IMR-90 (cell line): ENCODE results near the gene CBLIF. TPM values are rescaled to one million over a fixed set of nuclear protein-coding genes. Genes with fewer than 3 reads are reported as not detected.

Source experiments
- ATAC-seq: fragments of 200-7000 bp; cut with Tn5 transposase; 2 replicates; pipeline ENCODE4 v1.9.1; 2020; ENCODE audit warnings: low read depth, mild to moderate bottlenecking, moderate library complexity
- BruUV-seq: library from RNA; stranded (reverse); fragments of 400-500 nt; replicated peaks from 2 replicates; lab custom pipeline; 2021; lab: Mats Ljungman, UMichigan
- CTCF ChIA-PET: fragments of 300-600 bp; formaldehyde crosslinking; extraction: SDS; loops from one replicate; lab custom pipeline; 2021; ENCODE audit warnings: antibody characterized with exemption; lab: Yijun Ruan, JAX
- POLR2A ChIA-PET: fragments of 300-600 bp; sonication (Branson Sonifier 250); formaldehyde crosslinking; loops from one replicate; lab custom pipeline; 2022; ENCODE audit warnings: antibody characterized with exemption; ENCODE audit not compliant: unreplicated experiment; lab: Charles Lee
- DNase-seq: peaks from one replicate; pipeline ENCODE4 v3.0.0; 2013
- H2AFZ ChIP-seq: replicated peaks from 2 replicates; pipeline ENCODE3; 2013; ENCODE audit warnings: low read length, mild to moderate bottlenecking; ENCODE audit not compliant: poor library complexity
- H2AK5ac ChIP-seq: 2 replicates; pipeline ENCODE4 v1.6.1; 2013; ENCODE audit warnings: low read depth, low read length, inconsistent platforms
- H2AK9ac ChIP-seq: replicated peaks from 2 replicates; pipeline ENCODE3; 2013; ENCODE audit warnings: mild to moderate bottlenecking, low read depth, low read length, moderate library complexity; ENCODE audit not compliant: poor library complexity
- H2BK120ac ChIP-seq: 2 replicates; pipeline ENCODE4 v1.6.1; 2013; ENCODE audit warnings: low read depth, low read length, inconsistent platforms
- H2BK15ac ChIP-seq: 3 replicates; pipeline ENCODE4 v1.6.1; 2013; ENCODE audit warnings: low read depth, low read length, inconsistent platforms
- H2BK20ac ChIP-seq: 2 replicates; pipeline ENCODE4 v1.6.1; 2013; ENCODE audit warnings: low read depth, mild to moderate bottlenecking, inconsistent platforms, low read length, moderate library complexity
- H2BK5ac ChIP-seq: 2 replicates; pipeline ENCODE4 v1.6.1; 2013; ENCODE audit warnings: mild to moderate bottlenecking, low read depth, low read length, inconsistent platforms; ENCODE audit not compliant: poor library complexity, severe bottlenecking
- H3K14ac ChIP-seq: replicated peaks from 2 replicates; pipeline ENCODE4 v1.6.1; 2013; ENCODE audit warnings: low read depth, low read length, inconsistent platforms
- H3K18ac ChIP-seq: 2 replicates; pipeline ENCODE4 v1.6.1; 2013; ENCODE audit warnings: low read depth, low read length, control low read depth
- H3K23ac ChIP-seq: 2 replicates; pipeline ENCODE4 v1.6.1; 2013; ENCODE audit warnings: low read depth, low read length, inconsistent platforms
- H3K27ac ChIP-seq: 2 replicates; pipeline ENCODE4 v1.5.1; 2013; ENCODE audit warnings: mild to moderate bottlenecking, control low read depth, low read length; ENCODE audit not compliant: insufficient read depth
- H3K27me3 ChIP-seq: 2 replicates; pipeline ENCODE4 v1.6.1; 2013; ENCODE audit warnings: low read length; ENCODE audit not compliant: control insufficient read depth, insufficient read depth
- H3K36me3 ChIP-seq: 2 replicates; pipeline ENCODE4 v1.6.1; 2013; ENCODE audit warnings: low read length, mixed read lengths; ENCODE audit not compliant: control insufficient read depth, insufficient read depth
- H3K4ac ChIP-seq: 2 replicates; pipeline ENCODE4 v1.6.1; 2013; ENCODE audit warnings: low read depth, low read length, inconsistent platforms
- H3K4me1 ChIP-seq: 2 replicates; pipeline ENCODE4 v1.6.1; 2013; ENCODE audit warnings: low read length, mixed read lengths; ENCODE audit not compliant: control insufficient read depth, insufficient read depth
- H3K4me2 ChIP-seq: 2 replicates; pipeline ENCODE4 v1.6.1; 2013; ENCODE audit warnings: low read depth, mild to moderate bottlenecking, control low read depth, low read length, moderate library complexity
- H3K4me3 ChIP-seq: 2 replicates; pipeline ENCODE4 v1.5.1; 2013; ENCODE audit warnings: low read depth, mild to moderate bottlenecking, control low read depth, low read length, moderate library complexity; ENCODE audit not compliant: insufficient read depth
- H3K56ac ChIP-seq: 2 replicates; pipeline ENCODE4 v1.6.1; 2013; ENCODE audit warnings: low read length, inconsistent platforms; ENCODE audit not compliant: insufficient read depth; ENCODE audit errors: extremely low read depth
- H3K79me1 ChIP-seq, 2 experiments: 2 replicates each; pipeline ENCODE4 v1.6.1; 2013; ENCODE audit warnings: low read length in 2 of 2, inconsistent platforms in 1 of 2, low read depth in 1 of 2
- H3K9ac ChIP-seq: 2 replicates; pipeline ENCODE4 v1.6.1; 2013; ENCODE audit warnings: low read depth, low read length, control low read depth
- H3K9me1 ChIP-seq: 2 replicates; pipeline ENCODE4 v1.6.1; 2013; ENCODE audit warnings: low read length, inconsistent platforms; ENCODE audit not compliant: insufficient read depth
- H3K9me3 ChIP-seq: 2 replicates; pipeline ENCODE4 v1.6.1; 2013; ENCODE audit warnings: low read length; ENCODE audit not compliant: control insufficient read depth, insufficient read depth
- H4K20me1 ChIP-seq: 2 replicates; pipeline ENCODE4 v1.6.1; 2013; ENCODE audit warnings: low read length, inconsistent platforms; ENCODE audit not compliant: insufficient read depth
- H4K5ac ChIP-seq: 2 replicates; pipeline ENCODE4 v1.6.1; 2013; ENCODE audit warnings: mild to moderate bottlenecking, low read depth, low read length, control low read depth
- H4K8ac ChIP-seq, 2 experiments: 2 replicates each; pipeline ENCODE4 v1.6.1; 2013; ENCODE audit warnings: low read depth in 2 of 2, low read length in 2 of 2, control low read depth in 1 of 2, inconsistent platforms in 1 of 2
- H4K91ac ChIP-seq: 2 replicates; pipeline ENCODE4 v1.6.1; 2013; ENCODE audit warnings: low read depth, low read length, inconsistent platforms; ENCODE audit not compliant: insufficient read depth
- CEBPB ChIP-seq: IDR thresholded peaks from 2 replicates; pipeline ENCODE4 v1.6.1; 2012; ENCODE audit warnings: low read depth, low read length, improper control_type of control experiment
- CHD1 ChIP-seq: IDR thresholded peaks from 2 replicates; pipeline ENCODE4 v1.6.1; 2012; ENCODE audit warnings: low read depth, low read length, improper control_type of control experiment
- CTCF ChIP-seq: conservative IDR thresholded peaks from 2 replicates; pipeline ENCODE4 v1.5.1; 2012; ENCODE audit warnings: mild to moderate bottlenecking, low read depth, low read length, improper control_type of control experiment
- ELK1 ChIP-seq: fragments of 150-350 bp; IDR thresholded peaks from 2 replicates; pipeline ENCODE4 v1.6.1; 2016; ENCODE audit warnings: low read depth, mild to moderate bottlenecking, low read length, moderate library complexity, borderline replicate concordance
- MAZ ChIP-seq: IDR thresholded peaks from 2 replicates; pipeline ENCODE4 v1.6.1; 2012; ENCODE audit warnings: low read depth, mild to moderate bottlenecking, low read length, improper control_type of control experiment, moderate library complexity, borderline replicate concordance
- NFE2L2 ChIP-seq: fragments of 150-350 bp; IDR thresholded peaks from 2 replicates; pipeline ENCODE4 v1.6.1; 2016; ENCODE audit warnings: low read depth, mild to moderate bottlenecking, low read length
- RFX5 ChIP-seq: IDR thresholded peaks from 2 replicates; pipeline ENCODE4 v1.8.0; 2012; ENCODE audit warnings: low read depth, mild to moderate bottlenecking, low read length, moderate library complexity
- SMC3 ChIP-seq: fragments of 150-350 bp; IDR thresholded peaks from 2 replicates; pipeline ENCODE4 v1.6.1; 2016; ENCODE audit warnings: low read depth, mild to moderate bottlenecking, antibody characterized with exemption, low read length, moderate library complexity
- USF2 ChIP-seq: fragments of 150-350 bp; IDR thresholded peaks from 2 replicates; pipeline ENCODE4 v1.6.1; 2017; ENCODE audit warnings: mild to moderate bottlenecking, antibody characterized with exemption, low read length, low read depth
- WGBS, 2 experiments: methylation state at CpG; one replicate each; pipeline versions ENCODE4 v1.1.5 to v1.1.7; 2013; ENCODE audit warnings: missing lambda C conversion rate in 2 of 2; ENCODE audit not compliant: insufficient read length in 1 of 2; ENCODE audit errors: extremely low coverage in 2 of 2; 5-methylcytosine and 5-hydroxymethylcytosine counted together
- dilution Hi-C: fragments of 300-500 bp; cut with HindIII; formaldehyde crosslinking; loops from one replicate; pipeline ENCODE4 v1.14.3; 2018; ENCODE audit warnings: low sequenced_read_pairs; ENCODE audit not compliant: unreplicated experiment
- in situ Hi-C: fragments of 300-500 bp; cut with MboI; formaldehyde crosslinking; loops from 3 replicates; pipeline ENCODE4 v1.14.3; 2019; ENCODE audit warnings: low sequenced_read_pairs, inconsistent platforms, mixed read lengths
- intact Hi-C: fragments of 100-400 bp; cut with micrococcal nuclease; formaldehyde crosslinking; loops from 2 replicates; pipeline ENCODE4 v1.10.0; 2022
- polyA plus RNA-seq, 3 experiments: library from polyadenylated mRNA; depleted of rRNA; stranded (reverse); fragments of >200 nt; gene quantifications; 2 replicates each; pipeline ENCODE4 v1.2.3, GENCODE V29; 2012; ENCODE audit warnings: low replicate concordance in 1 of 3
- total RNA-seq: library from RNA; depleted of rRNA; stranded (reverse); fragments of >200 nt; gene quantifications from 2 replicates; pipeline ENCODE4 v1.2.3, GENCODE V29; 2012

Gene CBLIF
- total and polyA plus RNA-seq, 2 of the 4 experiments (the other 2 are of a cell fraction): not detected

- Histone ChIP-seq H3K18ac (no peak overlapping the region), H3K9ac (no peak overlapping the region), H2BK120ac (no peak overlapping the region), H3K4ac (no peak overlapping the region), H2AFZ (no peak overlapping the region), H3K9me3 (no peaks in the 10 kb centered on the region), H3K79me1 (no peaks in the 10 kb centered on the region), H3K4me1 (no peaks in the 10 kb centered on the region), H4K8ac (no peak overlapping the region), H2AK5ac (no peak overlapping the region), H2BK15ac (no peak overlapping the region), H2AK9ac (no peak overlapping the region), H3K56ac (no peak overlapping the region), H3K27ac (no peak overlapping the region), H3K27me3 (no peaks in the 10 kb centered on the region; the same call in 1 of the 2 replicates), H3K36me3 (no peaks in the 10 kb centered on the region), H2BK20ac (no peak overlapping the region), H3K4me3 (no peak overlapping the region), H4K20me1 (no peaks in the 10 kb centered on the region), H3K4me2 (no peak overlapping the region), H4K5ac (no peak overlapping the region), H3K9me1 (no peaks in the 10 kb centered on the region), H3K14ac (no peak overlapping the region), H3K23ac (no peak overlapping the region), H2BK5ac (no peak overlapping the region), H4K91ac (no peak overlapping the region)
- BruUV-seq: no TSS peak
- intact Hi-C loops (no loop called here), in situ Hi-C loops (loop anchor here (25.0 kb wide), 1 partner anchor 341 kb away; the partner anchor contains the start of gene MS4A6A), dilution Hi-C loops (no loop called here)
- DNase-seq (no peak), ATAC-seq (no peak)
- no CpG with 5 or more reads among the region's 5 CpGs for WGBS, 2 experiments
- POLR2A ChIA-PET: no interaction called here
- TF ChIP-seq ELK1: no peak
- TF ChIP-seq RFX5: no peak
- no peak for TF ChIP-seq CTCF
- TF ChIP-seq USF2: no peak
- TF ChIP-seq SMC3: no peak
- no peak for TF ChIP-seq CEBPB
- no peak for TF ChIP-seq NFE2L2
- no peak for TF ChIP-seq CHD1
- no peak for TF ChIP-seq MAZ
- CTCF ChIA-PET: no interaction called here
Measured at GRCh38 chr11:59846556-59846955, 1.3 kb upstream of the CBLIF start.
